CD8-positive, alpha-beta memory T cell (primary cell): Measurements from ENCODE around the gene ARHGAP45. TPM values are rescaled to one million over a fixed set of nuclear protein-coding genes. Genes with fewer than 3 reads are reported as not detected.

Source experiments
- CTCF ChIA-PET: fragments of 350-600 bp; sonication (Branson Sonifier 250); formaldehyde crosslinking; loops from one replicate; lab custom pipeline; 2021; ENCODE audit warnings: antibody characterized with exemption; lab: Charles Lee
- POLR2A ChIA-PET: fragments of 350-600 bp; sonication (Branson Sonifier 250); formaldehyde crosslinking; loops from one replicate; lab custom pipeline; 2021; ENCODE audit warnings: antibody characterized with exemption; lab: Charles Lee
- DNase-seq, 5 donors: peaks; one replicate each; pipeline versions ENCODE4 v3.0.0 to v3.0.0-alpha.2; 2020 to 2022; ENCODE audit warnings: mixed read lengths in 1 of 5
- H3K27ac ChIP-seq: one replicate; pipeline ENCODE4 v1.7.0; 2013; ENCODE audit warnings: low read depth, mild to moderate bottlenecking, low read length, moderate library complexity
- H3K27me3 ChIP-seq: 2 replicates; pipeline ENCODE4 v1.7.0; 2013; ENCODE audit warnings: low read length, mild to moderate bottlenecking; ENCODE audit not compliant: insufficient read depth, poor library complexity, severe bottlenecking
- H3K36me3 ChIP-seq: 2 replicates; pipeline ENCODE4 v1.7.0; 2013; ENCODE audit warnings: mild to moderate bottlenecking, low read length, moderate library complexity; ENCODE audit not compliant: insufficient read depth
- H3K4me1 ChIP-seq: 2 replicates; pipeline ENCODE4 v1.7.0; 2013; ENCODE audit warnings: mild to moderate bottlenecking, low read length, moderate library complexity; ENCODE audit not compliant: insufficient read depth
- H3K4me3 ChIP-seq: 2 replicates; pipeline ENCODE4 v1.7.0; 2013; ENCODE audit warnings: mild to moderate bottlenecking, low read length
- H3K9me3 ChIP-seq: 2 replicates; pipeline ENCODE4 v1.7.0; 2013; ENCODE audit warnings: mild to moderate bottlenecking, low read length
- H3K27ac Mint-ChIP-seq, 8 donors: one replicate each; pipeline ENCODE4 v1.8.0; 2020 to 2021; ENCODE audit warnings: mixed read lengths in 8 of 8, mild to moderate bottlenecking in 6 of 8, inconsistent platforms in 3 of 8, moderate library complexity in 3 of 8
- H3K27me3 Mint-ChIP-seq, 2 donors: one replicate each; pipeline ENCODE4 v1.8.0; 2020 to 2021; ENCODE audit warnings: mixed read lengths in 2 of 2, mild to moderate bottlenecking in 1 of 2, moderate library complexity in 1 of 2
- H3K36me3 Mint-ChIP-seq, 3 donors: one replicate each; pipeline ENCODE4 v1.8.0; 2020 to 2021; ENCODE audit warnings: mixed read lengths in 3 of 3, inconsistent platforms in 1 of 3, mild to moderate bottlenecking in 1 of 3
- H3K4me1 Mint-ChIP-seq, 3 donors: one replicate each; pipeline ENCODE4 v1.8.0; 2020 to 2021; ENCODE audit warnings: mixed read lengths in 3 of 3, inconsistent platforms in 1 of 3, mild to moderate bottlenecking in 1 of 3
- H3K4me3 Mint-ChIP-seq, 7 donors: one replicate each; pipeline ENCODE4 v1.8.0; 2020 to 2021; ENCODE audit warnings: mixed read lengths in 7 of 7, mild to moderate bottlenecking in 6 of 7, moderate library complexity in 4 of 7, inconsistent platforms in 2 of 7
- H3K9me3 Mint-ChIP-seq, 5 donors: one replicate each; pipeline ENCODE4 v1.8.0; 2020 to 2022; ENCODE audit warnings: mixed read lengths in 5 of 5, mild to moderate bottlenecking in 3 of 5, moderate library complexity in 2 of 5, inconsistent platforms in 1 of 5
- polyA plus RNA-seq: library from polyadenylated mRNA; unstranded; fragments of 300-500 nt; fragmentation: Illumina TruSeq; gene quantifications from one replicate; pipeline ENCODE4 v1.2.3, GENCODE V29; 2021
- total RNA-seq, 2 experiments: library from RNA; stranded (reverse); gene quantifications; one replicate each; pipeline ENCODE4 v1.2.3, GENCODE V29; 2021

ARHGAP45 gene
- total and polyA plus RNA-seq, 3 experiments from 2014 or later = 212 to 478 (median 220) TPM

GRCh38 chr19:1039646-1040475, 27.1 kb upstream of the ARHGAP45 start, which contains the start of gene ABCA7:
TSS of gene ABCA7 (plus strand) at chr19:1040107. CDS start at chr19:1041362, 1,255 bp downstream.
- DNase-seq = peak; percentile 98 to 100 (median 99)
- Histone ChIP-seq H3K4me3 (peak within 1 kb of the TSS; percentile 78), H3K4me1 (peaks cover 49% of the 10 kb centered on the region), H3K36me3 (peaks cover 22% of the 10 kb centered on the region), H3K9me3 (no peaks in the 10 kb centered on the region), H3K27ac (peak within 1 kb of the TSS; percentile 72), H3K27me3 (no peaks in the 10 kb centered on the region)
- Mint-ChIP-seq H3K27ac (peak within 1 kb of the TSS; percentile 86 to 97 (median 92)), H3K36me3 (peaks cover 2 to 64% (median 6%) of the 10 kb centered on the region in 3 donors), H3K27me3 (peaks cover 0 to 1% of the 10 kb centered on the region in 2 donors), H3K4me3 (peak within 1 kb of the TSS; percentile 94 to 100 (median 99)), H3K4me1 (peaks cover 41 to 61% (median 46%) of the 10 kb centered on the region in 3 donors), H3K9me3 (no peaks in the 10 kb centered on the region)
- ChIA-PET CTCF (interaction anchor here (0.9 to 4.1 kb wide), 10 partner anchors 9 to 49 kb away, joined by 3 to 30 read pairs (median 5); partner anchors contain the start of genes ARHGAP45, CNN2 and RNU6-2), POLR2A (interaction anchor here (0.6 to 6.7 kb wide), 18 partner anchors 9 to 229 kb away, joined by 3 to 134 read pairs (median 4); partner anchors contain the start of genes ARHGAP45, CIRBP, CNN2 and GPX4)

GRCh38 chr19:1040476-1041271, 26.3 kb upstream of the ARHGAP45 start:
- peaks cover 41 to 61% (median 46%) of the 10 kb centered on the region in 3 donors for H3K4me1 Mint-ChIP-seq
- Histone ChIP-seq H3K36me3 (peaks cover 18% of the 10 kb centered on the region), H3K27ac (peak overlapping the region; percentile 72), H3K9me3 (no peaks in the 10 kb centered on the region), H3K4me3 (peak overlapping the region; percentile 78), H3K4me1 (peaks cover 44% of the 10 kb centered on the region), H3K27me3 (no peaks in the 10 kb centered on the region)
- peak overlapping the region; percentile 86 to 97 (median 92) for H3K27ac Mint-ChIP-seq
- H3K27me3 Mint-ChIP-seq = peaks cover 0 to 2% of the 10 kb centered on the region in 2 donors
- DNase-seq = peak; percentile 82 to 92 (median 86)
- CTCF ChIA-PET = interaction anchor here (0.6 to 4.1 kb wide), 15 partner anchors 10 to 153 kb away, joined by 3 to 30 read pairs (median 4); partner anchors contain the start of genes ARHGAP45, CNN2 and RNU6-2
- POLR2A ChIA-PET = interaction anchor here (0.6 to 6.7 kb wide), 17 partner anchors 8 to 228 kb away, joined by 3 to 134 read pairs (median 7); partner anchors contain the start of genes ARHGAP45, CIRBP, CNN2 and GPX4
- H3K9me3 Mint-ChIP-seq = no peaks in the 10 kb centered on the region
- H3K4me3 Mint-ChIP-seq = peak overlapping the region; percentile 94 to 100 (median 99)
- peaks cover 4 to 65% (median 6%) of the 10 kb centered on the region in 3 donors for H3K36me3 Mint-ChIP-seq

- H3K27me3 Mint-ChIP-seq = peaks cover 0 to 1% of the 10 kb centered on the region in 2 donors
- peak overlapping the region; percentile 31 for H3K27ac ChIP-seq
- H3K9me3 Mint-ChIP-seq = no peaks in the 10 kb centered on the region
- H3K36me3 ChIP-seq = peaks cover 13% of the 10 kb centered on the region
- no peaks in the 10 kb centered on the region for H3K9me3 ChIP-seq
- ChIA-PET POLR2A (interaction anchor here (0.6 to 6.7 kb wide), 8 partner anchors 13 to 49 kb away, joined by 3 to 134 read pairs (median 11); partner anchors contain the start of genes ARHGAP45, CNN2 and RNU6-2), CTCF (interaction anchor here (0.6 to 4.1 kb wide), 8 partner anchors 12 to 152 kb away, joined by 3 to 30 read pairs (median 3); partner anchors contain the start of gene ARHGAP45)
- H3K27ac Mint-ChIP-seq = peak overlapping the region; percentile 86 to 96 (median 90)
- peaks cover 44% of the 10 kb centered on the region for H3K4me1 ChIP-seq
- no peaks in the 10 kb centered on the region for H3K27me3 ChIP-seq
- H3K4me3 ChIP-seq = peak overlapping the region; percentile 78
- peaks cover 41 to 55% (median 42%) of the 10 kb centered on the region in 3 donors for H3K4me1 Mint-ChIP-seq
- DNase-seq = no peak
- peaks cover 4 to 65% (median 6%) of the 10 kb centered on the region in 3 donors for H3K36me3 Mint-ChIP-seq
- H3K4me3 Mint-ChIP-seq = peak overlapping the region; percentile 94 to 100 (median 99)
Observed at GRCh38 chr19:1041272-1041834, 25.6 kb upstream of the ARHGAP45 start.

GRCh38 chr19:1041835-1042685, 24.9 kb upstream of the ARHGAP45 start:
- H3K4me1 Mint-ChIP-seq = peaks cover 41 to 51% (median 41%) of the 10 kb centered on the region in 3 donors
- no peak for DNase-seq
- peaks cover 4 to 63% (median 6%) of the 10 kb centered on the region in 3 donors for H3K36me3 Mint-ChIP-seq
- Histone ChIP-seq H3K4me3 (peak overlapping the region; percentile 78), H3K27me3 (no peaks in the 10 kb centered on the region), H3K27ac (peak overlapping the region; percentile 31), H3K36me3 (peaks cover 13% of the 10 kb centered on the region), H3K9me3 (no peaks in the 10 kb centered on the region), H3K4me1 (peaks cover 44% of the 10 kb centered on the region)
- POLR2A ChIA-PET = interaction anchor here (1.2 to 6.7 kb wide), 7 partner anchors 14 to 227 kb away, joined by 3 to 134 read pairs (median 13); partner anchors contain the start of genes CIRBP and CNN2
- peak overlapping the region in 1 of 8 donors; percentile 89 for H3K27ac Mint-ChIP-seq
- peak overlapping the region in 5 of 7 donors; percentile 33 to 100 (median 95) for H3K4me3 Mint-ChIP-seq
- peaks cover 0 to 1% of the 10 kb centered on the region in 2 donors for H3K27me3 Mint-ChIP-seq
- no peaks in the 10 kb centered on the region for H3K9me3 Mint-ChIP-seq
- CTCF ChIA-PET = interaction anchor here (1.1 to 4.1 kb wide), 6 partner anchors 12 to 46 kb away, joined by 3 to 30 read pairs (median 6); partner anchors contain the start of gene ARHGAP45

GRCh38 chr19:1042689-1043511, 24.1 kb upstream of the ARHGAP45 start:
- Mint-ChIP-seq H3K4me1 (peaks cover 34 to 45% (median 35%) of the 10 kb centered on the region in 3 donors), H3K9me3 (no peaks in the 10 kb centered on the region), H3K27ac (no peak overlapping the region), H3K27me3 (peaks cover 0 to 1% of the 10 kb centered on the region in 2 donors), H3K36me3 (peaks cover under 1 to 56% (median 2%) of the 10 kb centered on the region in 3 donors), H3K4me3 (peak overlapping the region in 6 of 7 donors; percentile 28 to 42 (median 34))
- ChIA-PET POLR2A (interaction anchor here (0.5 to 6.7 kb wide), 5 partner anchors 15 to 226 kb away, joined by 3 to 134 read pairs (median 6); partner anchors contain the start of genes CIRBP and CNN2), CTCF (interaction anchor here (1.0 to 1.7 kb wide), 3 partner anchors 22 to 201 kb away, joined by 6 to 7 read pairs (median 6); no protein-coding TSS in a partner anchor)
- no peak for DNase-seq
- H3K27me3 ChIP-seq = no peaks in the 10 kb centered on the region
- no peak overlapping the region for H3K4me3 ChIP-seq
- H3K36me3 ChIP-seq = peaks cover 13% of the 10 kb centered on the region
- H3K9me3 ChIP-seq = no peaks in the 10 kb centered on the region
- peaks cover 35% of the 10 kb centered on the region for H3K4me1 ChIP-seq
- peak overlapping the region; percentile 31 for H3K27ac ChIP-seq

- Mint-ChIP-seq H3K9me3 (no peaks in the 10 kb centered on the region), H3K4me3 (peak overlapping the region in 3 of 7 donors; percentile 41 to 81 (median 61)), H3K4me1 (peaks cover 13 to 23% (median 14%) of the 10 kb centered on the region in 3 donors), H3K36me3 (peaks cover 0 to 46% (median 2%) of the 10 kb centered on the region in 3 donors), H3K27ac (peak overlapping the region in 6 of 8 donors; percentile 51 to 94 (median 75)), H3K27me3 (peaks cover 0 to 1% of the 10 kb centered on the region in 2 donors)
- ChIA-PET CTCF (interaction anchor here (1.0 to 1.5 kb wide), 3 partner anchors 19 to 150 kb away, joined by 3 to 7 read pairs (median 3); partner anchors contain the start of gene ARHGAP45), POLR2A (no interaction called here)
- Histone ChIP-seq H3K4me1 (peaks cover 17% of the 10 kb centered on the region), H3K4me3 (no peak overlapping the region), H3K27ac (no peak overlapping the region), H3K27me3 (no peaks in the 10 kb centered on the region), H3K9me3 (no peaks in the 10 kb centered on the region), H3K36me3 (peaks cover 13% of the 10 kb centered on the region)
- DNase-seq = peak in 4 of 5 donors; percentile 53 to 71 (median 68)
Observed at GRCh38 chr19:1045247-1045603, 21.7 kb upstream of the ARHGAP45 start.
